NCI-H345 (cell line): ENCODE measurements around the gene CPNE7.
"Not testable (repeated sequence)": the region's sequence is repeated elsewhere in the genome, so short reads cannot be mapped to it uniquely, and the experiment has no call there.

Experiments
- DNase-seq: peaks from one replicate; lab custom pipeline; 2025; lab: John Stamatoyannopoulos, UW

The CPNE7 gene

DNA sequence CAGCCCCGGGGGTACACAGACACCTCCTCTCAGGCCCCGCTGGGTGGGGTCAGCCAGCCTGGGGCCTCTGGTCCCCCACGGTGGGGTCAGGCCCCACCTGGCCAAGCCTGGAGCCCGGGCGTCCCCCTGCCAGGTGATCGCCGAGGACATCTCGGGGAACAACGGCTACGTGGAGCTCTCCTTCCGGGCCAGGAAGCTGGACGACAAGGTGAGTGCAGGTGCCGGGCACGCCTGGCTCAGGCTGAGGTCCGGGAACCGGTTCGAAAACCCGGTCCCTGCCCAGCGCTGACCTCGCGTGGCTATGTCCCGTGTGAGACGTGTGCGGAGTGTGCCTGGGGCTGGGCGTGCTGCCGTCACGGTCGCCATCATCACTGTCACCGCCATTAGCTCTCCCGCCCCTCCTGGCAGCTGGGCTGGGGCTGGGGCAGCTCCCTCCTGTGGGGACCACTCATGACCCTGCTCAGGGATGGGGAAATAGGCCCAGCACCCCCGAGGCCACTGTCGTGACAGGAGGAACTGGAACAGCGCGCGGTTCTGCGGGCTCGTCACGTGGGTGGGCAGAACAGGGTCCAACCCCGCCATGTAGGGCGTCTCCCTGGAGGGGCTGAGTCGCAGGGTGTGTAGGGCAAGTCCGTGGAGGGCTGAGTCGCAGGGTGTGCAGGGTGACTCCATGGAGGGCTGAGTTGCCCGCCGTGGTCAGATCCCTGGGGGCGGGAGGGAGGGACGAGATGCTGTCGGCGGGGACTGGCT, 8.5 kb downstream of the CPNE7 start:
- DNase-seq: no peak

DNA sequence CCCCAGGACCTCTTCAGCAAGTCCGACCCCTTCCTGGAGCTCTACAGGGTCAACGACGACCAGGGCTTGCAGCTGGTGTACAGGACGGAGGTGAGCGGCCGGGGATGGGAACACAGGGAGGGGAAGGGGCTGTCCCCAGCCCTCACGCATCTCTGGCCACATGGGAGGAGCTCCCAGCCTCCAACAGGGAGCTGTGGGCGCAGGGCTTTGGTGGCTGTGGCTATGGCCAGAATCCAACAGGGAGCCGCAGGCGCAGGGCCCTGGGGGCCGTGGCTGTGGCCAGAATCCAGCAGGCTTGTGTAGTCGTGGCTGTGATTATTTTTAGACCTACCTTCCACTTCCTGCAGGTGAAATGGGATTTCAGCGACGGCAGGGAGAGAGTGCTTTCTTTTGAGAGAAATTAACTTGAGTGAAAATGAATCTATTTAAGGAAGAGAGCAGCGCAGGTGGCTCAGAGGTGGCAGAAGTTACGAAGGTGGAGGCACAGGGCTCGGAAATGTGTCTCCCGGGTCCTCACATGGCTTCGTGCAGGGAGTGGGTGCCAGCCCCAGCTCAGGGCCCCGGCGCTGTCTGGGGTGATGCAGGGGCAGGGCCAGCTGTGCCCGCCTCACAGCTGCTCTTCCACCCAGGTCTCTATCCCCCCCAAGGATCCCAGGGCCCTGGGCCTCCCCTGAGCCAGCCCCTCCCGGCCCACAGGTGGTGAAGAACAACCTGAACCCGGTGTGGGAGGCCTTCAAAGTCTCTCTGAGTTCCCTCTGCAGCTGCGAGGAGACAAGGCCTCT, 9.4 kb downstream of the CPNE7 start:
- no peak for DNase-seq

DNA sequence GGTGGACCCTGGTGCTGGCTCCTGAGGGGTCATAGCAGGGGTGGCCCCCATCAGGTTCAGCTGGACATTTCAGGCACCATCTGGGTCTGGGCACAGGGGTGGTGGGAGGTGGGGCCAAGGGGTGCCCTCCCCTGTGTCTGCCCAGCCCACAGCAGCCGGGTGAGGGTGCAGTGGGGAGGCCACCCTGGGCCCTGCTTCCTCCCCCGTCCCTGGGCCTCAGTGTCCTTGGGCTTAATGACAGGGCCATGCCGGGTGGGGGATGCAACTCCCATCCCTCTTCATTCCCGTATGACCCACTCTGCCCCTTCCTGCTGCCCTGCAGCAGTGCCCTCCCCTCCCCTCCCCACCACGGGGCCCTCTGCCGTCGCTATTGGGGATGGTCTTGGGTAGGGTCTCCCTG, 10.7 kb downstream of the CPNE7 start:
- DNase-seq: no peak

DNA sequence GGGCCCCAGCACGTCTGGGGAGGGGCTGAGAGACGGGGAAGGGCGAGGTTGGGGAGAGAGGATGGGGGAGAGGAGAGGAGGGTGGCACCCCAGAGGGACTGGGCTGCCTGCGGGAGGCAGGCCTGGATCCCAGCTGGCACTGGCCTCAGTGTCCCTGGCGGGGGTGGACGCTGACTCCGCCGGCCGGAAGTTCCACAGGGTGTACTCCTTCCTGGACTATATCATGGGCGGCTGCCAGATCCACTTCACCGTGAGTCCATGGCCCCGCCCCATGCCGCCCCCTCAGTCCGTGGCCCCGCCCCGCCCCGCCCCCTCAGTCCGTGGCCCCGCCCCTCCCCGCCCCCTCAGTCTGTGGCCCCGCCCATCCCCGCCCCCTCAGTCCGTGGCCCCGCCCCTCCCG, 11.3 kb downstream of the CPNE7 start:
- no peak for DNase-seq

DNA sequence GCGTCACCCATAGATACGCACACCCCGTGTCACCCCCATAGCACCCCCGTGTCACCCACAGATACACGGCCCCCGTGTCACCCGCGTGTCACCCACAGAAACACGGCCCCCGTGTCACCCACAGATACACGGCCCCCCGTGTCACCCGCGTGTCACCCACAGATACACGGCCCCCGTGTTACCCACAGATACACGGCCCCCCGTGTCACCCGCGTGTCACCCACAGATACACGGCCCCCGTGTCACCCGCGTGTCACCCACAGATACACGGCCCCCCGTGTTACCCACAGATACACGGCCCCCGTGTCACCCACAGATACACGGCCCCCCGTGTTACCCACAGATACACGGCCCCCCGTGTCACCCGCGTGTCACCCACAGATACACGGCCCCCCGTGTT, 12.1 kb downstream of the CPNE7 start:
- DNase-seq: not testable (repeated sequence)

DNA sequence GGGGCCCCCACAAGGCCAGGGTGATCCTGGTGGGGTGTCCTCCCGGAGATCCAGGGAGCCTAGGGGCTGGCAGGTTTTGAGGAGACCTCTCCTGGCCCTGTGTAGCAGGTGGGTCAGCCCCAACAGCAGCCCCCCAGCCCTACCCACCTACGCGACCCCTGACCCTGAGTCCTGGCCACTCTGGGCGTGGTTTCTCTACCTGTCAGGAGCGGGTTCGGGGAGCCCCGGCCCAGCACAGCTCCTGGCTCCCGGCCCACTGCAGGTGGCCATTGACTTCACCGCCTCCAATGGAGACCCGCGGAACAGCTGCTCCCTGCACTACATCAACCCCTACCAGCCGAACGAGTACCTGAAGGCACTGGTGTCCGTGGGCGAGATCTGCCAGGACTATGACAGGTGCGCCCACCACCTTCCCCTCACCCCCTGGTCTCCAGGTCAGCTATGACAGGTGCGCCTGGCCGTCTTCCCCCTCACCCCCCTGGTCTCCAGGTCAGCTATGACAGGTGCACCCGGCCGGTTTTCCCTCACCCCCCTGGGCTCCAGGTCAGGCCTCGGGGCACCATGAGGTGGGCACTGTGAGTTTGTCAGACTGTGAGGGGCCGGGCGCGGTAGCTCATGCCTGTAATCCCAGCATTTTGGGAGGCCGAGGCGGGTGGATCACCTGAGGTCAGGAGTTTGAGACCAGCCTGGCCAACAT, 13.0 kb downstream of the CPNE7 start:
- DNase-seq: no peak

DNA sequence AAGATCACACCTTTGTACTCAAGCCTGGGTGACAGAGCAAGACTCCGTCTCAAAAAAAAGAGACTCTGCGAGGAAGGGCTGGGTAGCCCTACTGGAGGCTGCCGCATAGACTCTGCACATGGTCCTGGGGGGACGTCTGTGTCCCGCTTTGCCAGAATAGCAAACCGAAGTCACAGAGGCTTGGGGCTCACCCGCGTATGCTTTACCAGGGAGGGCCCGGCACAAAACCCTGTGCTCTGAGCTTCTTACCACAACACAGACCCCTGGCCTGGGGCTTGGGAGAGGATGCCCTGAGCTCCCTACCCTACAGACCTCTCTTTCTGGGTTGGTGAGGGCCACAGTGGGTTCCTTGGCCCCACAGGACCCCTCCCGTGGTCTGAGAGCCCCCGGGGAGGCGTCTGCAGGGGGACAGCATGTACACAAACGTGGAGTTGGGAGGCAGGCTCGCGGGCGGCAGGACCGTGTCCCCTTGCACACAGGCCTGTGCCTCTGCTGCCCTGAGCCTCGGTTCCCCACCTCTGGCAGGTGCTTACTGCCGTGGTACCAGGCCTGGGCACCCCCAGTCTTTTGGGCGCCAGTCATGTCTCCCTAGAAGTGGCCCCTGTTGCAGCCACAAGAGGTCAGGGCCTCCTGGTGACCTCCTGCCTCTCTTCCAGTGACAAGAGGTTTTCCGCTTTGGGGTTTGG, 13.8 kb downstream of the CPNE7 start:
- no peak for DNase-seq

DNA sequence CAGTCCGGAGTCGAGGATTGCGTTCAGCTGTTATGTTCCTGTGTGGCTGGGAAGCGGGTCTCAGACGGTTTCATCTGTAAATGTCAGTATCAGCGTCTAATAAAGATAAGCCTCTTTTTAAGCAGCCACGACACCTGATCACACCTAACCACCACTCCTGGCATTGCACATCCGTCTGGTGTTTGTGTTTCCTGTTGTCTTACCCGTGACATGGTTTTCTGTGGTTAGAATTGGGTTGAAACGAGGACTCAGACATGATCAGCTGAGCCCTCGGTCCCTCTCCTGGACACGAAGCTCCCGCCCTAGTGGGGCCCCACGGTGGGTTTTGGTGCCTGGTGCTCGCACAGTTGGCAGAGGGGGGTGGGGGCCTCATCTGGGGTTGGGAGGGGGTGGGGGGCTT, 18.3 kb downstream of the CPNE7 start:
- DNase-seq: no peak

DNA sequence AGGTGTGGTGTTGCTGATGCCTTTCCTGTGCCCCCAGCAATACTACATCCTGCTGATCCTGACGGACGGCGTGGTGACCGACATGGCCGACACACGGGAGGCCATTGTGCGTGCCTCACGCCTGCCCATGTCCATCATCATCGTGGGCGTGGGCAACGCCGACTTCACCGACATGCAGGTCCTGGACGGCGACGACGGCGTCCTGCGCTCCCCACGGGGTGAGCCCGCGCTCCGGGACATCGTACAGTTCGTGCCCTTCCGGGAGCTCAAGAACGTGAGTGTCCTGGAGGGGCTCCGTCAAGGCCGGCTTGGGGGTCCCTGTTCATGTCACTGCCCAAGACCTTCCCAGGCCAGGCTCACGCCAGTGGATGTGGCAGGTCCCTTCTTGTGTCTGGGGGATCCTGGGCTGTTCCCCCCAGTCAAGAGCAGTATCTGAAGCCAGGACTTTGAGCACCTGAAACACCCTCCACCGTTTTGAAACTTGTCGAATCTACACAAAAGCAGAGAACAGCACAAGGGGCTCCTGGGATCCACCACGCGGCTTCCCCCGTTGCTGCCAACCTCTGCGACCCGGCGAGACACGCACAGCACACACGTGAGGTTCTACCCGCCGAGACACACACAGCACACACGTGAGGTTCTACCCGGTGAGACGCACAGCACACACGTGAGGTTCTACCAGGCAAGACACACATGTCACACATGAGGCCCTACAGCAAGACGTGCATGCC, 19.9 kb downstream of the CPNE7 start:
- no peak for DNase-seq

DNA sequence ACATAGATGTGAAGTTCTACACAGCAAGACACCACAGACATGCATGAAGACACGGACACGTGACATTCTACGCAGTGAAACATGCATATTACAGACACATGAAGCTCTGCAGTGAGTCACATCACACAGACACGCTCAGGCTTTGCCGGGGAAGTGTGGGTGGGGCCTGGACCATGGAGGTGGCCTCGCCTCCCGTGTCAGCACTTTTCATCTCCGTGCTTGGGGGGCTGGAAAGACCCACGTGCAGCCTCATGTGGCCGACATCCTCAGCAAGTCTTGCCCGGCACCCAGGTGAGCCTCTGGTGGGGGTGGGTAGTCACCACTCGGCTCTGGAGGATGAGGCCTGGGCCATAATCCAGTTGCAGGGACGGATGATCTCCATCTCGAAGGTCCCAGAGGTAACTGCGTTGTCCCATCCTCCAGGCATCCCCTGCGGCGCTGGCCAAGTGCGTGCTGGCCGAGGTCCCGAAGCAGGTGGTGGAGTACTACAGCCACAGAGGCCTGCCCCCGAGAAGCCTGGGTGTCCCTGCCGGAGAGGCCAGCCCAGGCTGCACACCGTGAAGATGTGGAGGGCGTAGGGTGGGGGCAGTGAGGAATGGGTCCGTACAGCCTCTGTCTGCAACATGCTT, 20.6 kb downstream of the CPNE7 start:
- DNase-seq: no peak

DNA sequence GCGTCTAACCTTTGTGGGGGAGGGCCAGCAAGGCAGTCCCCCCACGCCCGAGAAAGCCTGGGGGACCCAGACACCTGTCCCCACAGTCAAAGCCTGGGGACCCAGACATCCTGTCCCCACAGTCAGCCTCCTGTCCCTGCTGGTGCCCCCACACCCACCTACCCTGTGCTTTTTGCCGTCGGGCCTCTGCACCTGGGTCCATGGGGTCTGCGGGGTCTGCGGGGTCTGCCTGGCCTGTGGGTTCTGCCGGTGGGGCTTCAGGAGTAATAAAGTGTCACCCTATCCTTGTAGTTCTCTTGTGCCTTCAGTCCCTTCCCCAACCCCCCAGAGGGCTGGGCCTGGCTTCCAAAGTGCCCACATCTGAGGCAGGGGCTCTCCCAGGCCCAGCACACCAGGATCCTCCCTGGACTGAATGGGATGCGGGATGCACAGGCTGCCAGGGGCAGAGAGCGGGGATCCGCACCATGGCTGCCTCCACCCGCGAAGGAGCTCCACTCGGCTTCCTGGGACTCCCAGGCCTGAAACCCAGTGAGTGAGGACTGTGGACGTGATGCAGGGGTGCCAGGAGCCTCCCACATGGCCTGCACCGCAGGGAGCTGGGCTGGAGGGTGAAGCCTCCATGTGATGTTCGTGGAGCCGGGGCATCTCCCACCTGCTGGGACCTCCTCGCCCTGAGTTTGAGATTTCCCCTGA, 21.5 kb downstream of the CPNE7 start:
- DNase-seq: no peak

DNA sequence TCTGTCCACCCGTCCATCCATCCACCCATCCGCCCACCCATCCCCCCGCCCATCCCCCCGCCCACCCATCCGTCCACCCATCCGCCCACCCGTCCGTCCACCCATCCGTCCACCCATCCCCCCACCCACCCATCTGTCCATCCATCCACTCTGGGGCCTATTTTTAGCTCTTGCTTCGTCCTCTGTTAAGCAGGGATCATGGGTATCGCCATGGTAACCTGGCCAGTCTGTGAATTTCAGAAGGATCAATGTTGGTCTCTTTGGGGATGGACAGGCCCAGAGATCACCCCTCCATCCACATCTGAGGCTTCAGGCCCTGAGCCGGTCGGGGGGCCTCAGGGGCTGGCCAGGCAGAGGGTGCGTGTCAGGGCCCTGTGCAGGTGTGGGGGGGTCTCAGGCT, 22.6 kb downstream of the CPNE7 start:
- no peak for DNase-seq

DNA sequence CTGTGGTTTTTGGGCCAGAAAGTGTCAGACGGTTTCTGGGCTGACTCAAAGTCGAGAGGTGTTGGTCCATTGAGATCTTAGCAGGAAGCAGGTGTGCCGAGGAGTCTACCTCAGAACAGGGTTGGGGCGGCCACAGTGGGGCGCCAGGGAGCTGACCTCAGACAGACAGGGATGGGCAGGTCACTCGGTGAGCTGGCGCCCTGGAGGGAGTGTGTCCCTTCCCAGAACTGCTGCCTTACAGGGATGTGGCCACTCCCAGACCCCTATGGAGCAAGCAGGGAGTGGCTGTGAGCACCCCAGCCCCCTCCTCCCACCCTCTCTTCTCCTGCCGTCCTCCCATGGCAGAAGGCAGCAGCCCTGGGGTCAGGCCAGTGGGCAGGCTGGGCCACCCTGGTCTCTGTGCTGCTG, 23.9 kb downstream of the CPNE7 start:
- peak; percentile 11 for DNase-seq

DNA sequence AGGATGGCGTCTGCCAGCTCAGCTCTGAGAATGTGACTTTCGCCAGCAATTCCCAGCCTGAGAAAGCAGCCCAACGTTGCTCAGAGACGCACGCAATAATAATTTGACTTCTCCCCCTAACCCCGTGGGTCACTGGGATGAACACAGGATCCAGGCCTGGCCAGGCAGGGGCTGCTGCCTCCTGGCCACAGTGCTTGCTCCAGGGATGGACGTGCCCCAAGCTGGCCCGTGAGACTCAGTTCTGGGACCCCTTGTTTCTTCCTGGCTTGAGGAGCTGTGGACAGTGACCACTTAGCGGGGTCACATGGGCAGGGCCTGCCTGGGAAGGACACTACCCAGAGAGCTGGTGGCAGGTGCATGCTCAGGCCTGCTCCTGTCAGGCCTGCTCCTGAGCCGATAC, 24.3 kb downstream of the CPNE7 start:
- DNase-seq: no peak

DNA sequence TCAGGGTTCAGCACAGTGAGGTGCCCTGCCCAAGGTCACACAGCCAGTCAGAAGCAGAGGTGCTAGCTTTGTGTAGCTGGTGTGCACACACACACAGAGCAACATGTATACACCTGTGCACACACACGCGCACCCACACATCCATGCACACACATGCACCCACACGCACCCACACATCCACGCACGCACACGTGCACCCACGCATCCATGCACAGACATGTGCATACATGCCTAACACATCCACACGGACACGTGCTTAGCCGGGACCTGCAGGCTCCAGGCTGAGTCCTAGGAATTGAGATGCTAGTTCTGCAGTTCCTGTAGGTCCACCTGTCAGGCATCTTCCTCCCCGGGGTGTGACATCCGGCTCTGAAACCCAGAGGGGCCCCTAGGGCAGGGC, 24.9 kb downstream of the CPNE7 start:
- DNase-seq: no peak

DNA sequence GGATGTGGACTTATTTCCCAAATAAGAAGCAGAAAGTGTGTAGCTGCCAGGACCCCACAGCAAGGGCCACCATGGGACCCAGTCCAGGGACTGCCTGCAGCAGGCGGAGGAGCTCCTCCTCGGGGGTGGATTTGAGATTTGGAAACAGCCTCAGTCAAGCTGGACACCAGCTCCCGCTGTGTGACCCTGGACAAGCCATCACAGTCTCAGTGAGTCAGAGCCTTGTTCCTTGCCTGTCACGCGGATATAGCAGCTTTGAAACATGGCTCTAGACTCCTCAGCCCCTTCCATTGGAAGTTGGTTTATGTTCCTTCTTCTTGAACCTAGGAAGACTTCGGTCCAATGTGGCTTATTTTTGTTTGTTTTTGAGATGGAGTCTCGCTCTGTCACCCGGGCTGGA, 25.4 kb downstream of the CPNE7 start:
- no peak for DNase-seq

DNA sequence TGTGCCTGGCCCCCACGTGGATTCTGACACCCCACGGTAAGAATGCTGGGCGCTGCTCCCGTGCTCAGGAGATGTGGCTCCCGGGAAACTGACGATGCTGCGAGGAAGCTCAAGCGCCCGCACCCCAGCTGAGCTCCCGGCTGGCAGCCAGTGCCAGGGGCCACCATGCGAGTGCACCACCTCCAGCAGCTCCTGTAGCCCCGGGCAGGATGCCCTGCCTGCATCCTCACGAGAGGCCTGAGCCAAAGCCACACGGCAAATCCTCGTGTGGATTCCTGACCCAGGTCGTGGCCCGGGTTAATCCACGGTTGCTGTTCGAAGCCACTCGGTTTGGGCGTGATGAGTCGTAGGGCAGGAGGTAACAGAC, 26.3 kb downstream of the CPNE7 start:
- no peak for DNase-seq

DNA sequence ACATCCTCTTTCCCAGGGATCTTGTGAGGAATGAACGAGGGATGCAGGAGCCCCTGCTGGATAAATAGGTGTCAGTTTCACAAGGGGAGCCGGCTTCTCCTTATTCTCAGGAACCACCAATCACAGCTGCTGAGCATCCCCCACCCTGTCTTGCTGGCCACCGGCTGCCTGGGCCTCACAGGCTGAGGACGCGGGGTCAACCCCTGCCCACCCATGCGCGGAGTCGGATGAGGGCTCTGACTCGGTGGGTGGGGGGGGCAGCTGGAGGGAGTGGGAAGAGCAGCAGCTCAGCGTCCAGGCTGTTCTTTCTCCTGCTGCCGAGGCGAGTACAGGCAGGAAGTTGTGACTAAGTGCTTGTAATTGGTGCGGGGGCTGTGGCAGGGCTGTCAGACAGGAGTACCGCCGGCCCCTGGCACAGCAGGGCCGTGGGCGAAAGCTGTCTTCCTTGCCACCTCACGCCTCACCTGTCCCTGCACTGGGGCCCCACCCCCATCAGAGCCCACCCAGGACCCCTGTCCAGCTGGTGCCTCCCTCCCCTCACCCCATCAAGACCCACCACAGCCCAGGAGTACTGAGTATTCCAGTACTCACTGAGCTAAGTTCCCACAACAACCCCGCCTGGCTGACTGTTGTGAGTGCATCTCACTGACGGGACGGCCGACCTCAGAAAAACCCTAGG, 26.9 kb downstream of the CPNE7 start:
- no peak for DNase-seq

DNA sequence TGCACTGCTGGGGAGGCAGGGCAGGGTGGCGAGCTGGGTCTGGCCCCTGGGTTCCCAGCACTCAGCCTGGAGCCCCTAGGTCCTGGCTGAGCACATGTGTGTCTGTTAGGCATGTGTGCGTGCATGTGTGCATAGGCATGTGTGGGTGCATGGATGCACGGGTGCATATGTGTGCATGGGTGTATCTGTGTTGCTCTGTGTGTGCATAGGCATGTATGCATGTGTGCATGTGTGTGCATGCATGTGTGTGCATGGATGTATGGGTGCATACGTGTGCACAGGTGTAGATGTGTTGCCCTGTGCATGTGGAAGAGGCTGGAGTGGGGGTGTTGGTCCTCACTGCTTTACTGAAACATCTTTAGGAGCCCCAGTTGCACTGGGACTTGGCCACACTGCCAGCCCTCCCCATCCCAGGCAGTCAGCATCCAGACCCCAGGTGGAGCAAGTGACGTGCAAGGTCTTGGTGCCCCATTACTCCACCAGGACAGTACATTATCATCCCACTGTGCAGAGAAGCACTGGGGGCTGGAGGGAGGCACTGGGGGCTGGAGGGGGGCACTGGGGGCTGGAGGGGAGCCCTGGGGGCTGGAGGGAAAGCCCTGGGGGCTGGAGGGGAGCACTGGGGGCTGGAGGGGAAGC, 27.5 kb downstream of the CPNE7 start:
- DNase-seq: no peak

DNA sequence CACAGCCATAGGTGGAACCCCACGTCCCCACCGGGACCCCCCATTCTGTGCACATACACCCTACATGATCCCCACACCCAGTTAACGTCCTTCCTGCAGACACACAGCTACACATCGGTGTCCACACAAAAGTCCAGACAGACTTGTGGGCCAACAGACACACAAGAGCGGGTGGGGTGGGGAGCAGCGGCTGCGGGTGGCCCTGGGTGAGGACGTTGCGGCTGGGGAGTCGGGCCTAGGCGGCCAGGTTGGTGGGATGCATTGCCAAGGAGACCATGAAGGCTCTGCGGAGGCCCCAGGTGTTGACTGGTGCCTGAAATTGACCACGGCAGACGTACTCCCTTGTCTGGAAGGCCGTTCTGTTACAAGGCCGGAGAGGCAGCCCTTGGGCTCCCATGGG, 29.2 kb downstream of the CPNE7 start:
- no peak for DNase-seq
